Neural crest cell (in vitro differentiated cells): ENCODE measurements around the gene BCORL1. TPM values are rescaled to one million over a fixed set of nuclear protein-coding genes. Genes with fewer than 3 reads are reported as not detected.

ENCODE experiments used
- DNase-seq: peaks from one replicate; pipeline ENCODE4 v3.0.0; 2021; ENCODE audit warnings: low read depth, mixed read lengths, low spot score
- H3K27ac Mint-ChIP-seq: one replicate; pipeline ENCODE4 v1.8.0; 2021; ENCODE audit warnings: mild to moderate bottlenecking, mixed read lengths; ENCODE audit not compliant: unreplicated experiment
- H3K27me3 Mint-ChIP-seq: 2 replicates; pipeline ENCODE4 v1.8.0; 2021; ENCODE audit warnings: low read depth, mild to moderate bottlenecking, mixed read lengths
- H3K36me3 Mint-ChIP-seq: 2 replicates; pipeline ENCODE4 v1.8.0; 2021; ENCODE audit warnings: low read depth, mild to moderate bottlenecking, mixed read lengths
- H3K4me1 Mint-ChIP-seq: 2 replicates; pipeline ENCODE4 v1.8.0; 2021; ENCODE audit warnings: mixed read lengths
- H3K4me3 Mint-ChIP-seq: one replicate; pipeline ENCODE4 v1.8.0; 2021; ENCODE audit warnings: mild to moderate bottlenecking, mixed read lengths
- H3K9me3 Mint-ChIP-seq: 2 replicates; pipeline ENCODE4 v1.8.0; 2021; ENCODE audit warnings: mixed read lengths
- CTCF ChIP-seq: fragments of 200-600 bp; sonication (generic); conservative IDR thresholded peaks from 2 replicates; pipeline ENCODE4 v1.5.0; 2021; ENCODE audit warnings: antibody characterized with exemption, mild to moderate bottlenecking
- total RNA-seq: library from RNA; stranded (reverse); gene quantifications from 2 replicates; pipeline ENCODE4 v1.2.1, GENCODE V29; 2021

The BCORL1 gene
- total RNA-seq, 1 donor from 2014 or later: 46.2 TPM

- TF ChIP-seq CTCF: no peak
- Mint-ChIP-seq H3K4me3 (no peak overlapping the region), H3K27me3 (no peaks in the 10 kb centered on the region), H3K36me3 (peaks cover 10% of the 10 kb centered on the region), H3K4me1 (no peaks in the 10 kb centered on the region), H3K27ac (no peak overlapping the region), H3K9me3 (no peaks in the 10 kb centered on the region)
- no peak for DNase-seq
Measured at GRCh38 chrX:130012683-130013082, 30.2 kb downstream of the BCORL1 start.

GRCh38 chrX:130013661-130014060 is 31.2 kb downstream of the BCORL1 start:
- Mint-ChIP-seq H3K36me3 (peaks cover 8% of the 10 kb centered on the region), H3K4me1 (no peaks in the 10 kb centered on the region), H3K27me3 (no peaks in the 10 kb centered on the region), H3K4me3 (no peak overlapping the region), H3K9me3 (no peaks in the 10 kb centered on the region), H3K27ac (no peak overlapping the region)
- no peak for TF ChIP-seq CTCF
- DNase-seq: no peak

GRCh38 chrX:130014356-130014755 is 31.9 kb downstream of the BCORL1 start:
- DNase-seq: no peak
- H3K9me3 Mint-ChIP-seq: no peaks in the 10 kb centered on the region
- no peaks in the 10 kb centered on the region for H3K27me3 Mint-ChIP-seq
- no peak overlapping the region for H3K27ac Mint-ChIP-seq
- peaks cover 5% of the 10 kb centered on the region for H3K36me3 Mint-ChIP-seq
- H3K4me1 Mint-ChIP-seq: no peaks in the 10 kb centered on the region
- no peak overlapping the region for H3K4me3 Mint-ChIP-seq
- TF ChIP-seq CTCF: no peak

- H3K4me1 Mint-ChIP-seq: peaks cover 2% of the 10 kb centered on the region
- DNase-seq: no peak
- H3K9me3 Mint-ChIP-seq: no peaks in the 10 kb centered on the region
- no peak for TF ChIP-seq CTCF
- no peak overlapping the region for H3K27ac Mint-ChIP-seq
- H3K27me3 Mint-ChIP-seq: no peaks in the 10 kb centered on the region
- peaks cover 7% of the 10 kb centered on the region for H3K36me3 Mint-ChIP-seq
- H3K4me3 Mint-ChIP-seq: no peak overlapping the region
Measured at GRCh38 chrX:130014770-130015169, 32.3 kb downstream of the BCORL1 start.

GRCh38 chrX:130015181-130015580 is 32.7 kb downstream of the BCORL1 start:
- DNase-seq: no peak
- no peak for TF ChIP-seq CTCF
- no peak overlapping the region for H3K4me3 Mint-ChIP-seq
- H3K27me3 Mint-ChIP-seq: no peaks in the 10 kb centered on the region
- no peaks in the 10 kb centered on the region for H3K9me3 Mint-ChIP-seq
- no peak overlapping the region for H3K27ac Mint-ChIP-seq
- peaks cover 8% of the 10 kb centered on the region for H3K36me3 Mint-ChIP-seq
- H3K4me1 Mint-ChIP-seq: peaks cover 6% of the 10 kb centered on the region

GRCh38 chrX:130018143-130018542 is 35.7 kb downstream of the BCORL1 start:
- no peak for DNase-seq
- H3K27ac Mint-ChIP-seq: no peak overlapping the region

More at GRCh38 chrX:130018143-130018542, 35.7 kb downstream of the BCORL1 start:
- Mint-ChIP-seq H3K9me3 (no peaks in the 10 kb centered on the region), H3K4me1 (peaks cover 13% of the 10 kb centered on the region), H3K27me3 (no peaks in the 10 kb centered on the region), H3K36me3 (peaks cover 8% of the 10 kb centered on the region), H3K4me3 (no peak overlapping the region)
- no peak for TF ChIP-seq CTCF
